Adipocyte (in vitro differentiated cells): ENCODE measurements around the gene FAM153A.
"Not testable (repeated sequence)": the region's sequence is repeated elsewhere in the genome, so short reads cannot be mapped to it uniquely, and the experiment has no call there.

Experiments
- DNase-seq: peaks from one replicate; pipeline ENCODE4 v3.0.0-alpha.2; 2015; ENCODE audit warnings: low read depth
- H3K27me3 ChIP-seq: replicated peaks from 2 replicates; pipeline ENCODE4 v1.7.0; 2013; ENCODE audit warnings: mild to moderate bottlenecking, low read length, moderate library complexity; ENCODE audit not compliant: control insufficient read depth, insufficient read depth
- H3K36me3 ChIP-seq: 2 replicates; pipeline ENCODE4 v1.7.0; 2013; ENCODE audit warnings: low read length, mild to moderate bottlenecking, moderate library complexity; ENCODE audit not compliant: control insufficient read depth, insufficient read depth, severe bottlenecking
- H3K4me1 ChIP-seq: 2 replicates; pipeline ENCODE4 v1.7.0; 2013; ENCODE audit warnings: mild to moderate bottlenecking, low read length, moderate library complexity; ENCODE audit not compliant: control insufficient read depth, insufficient read depth
- H3K4me3 ChIP-seq: 2 replicates; pipeline ENCODE4 v1.7.0; 2013; ENCODE audit warnings: mild to moderate bottlenecking, low read length, moderate library complexity
- H3K9ac ChIP-seq: 2 replicates; pipeline ENCODE4 v1.7.0; 2013; ENCODE audit warnings: mild to moderate bottlenecking, low read length, moderate library complexity
- H3K9me3 ChIP-seq: 2 replicates; pipeline ENCODE4 v1.7.0; 2013; ENCODE audit warnings: mild to moderate bottlenecking, low read length, moderate library complexity; ENCODE audit not compliant: control insufficient read depth

Gene FAM153A

DNA sequence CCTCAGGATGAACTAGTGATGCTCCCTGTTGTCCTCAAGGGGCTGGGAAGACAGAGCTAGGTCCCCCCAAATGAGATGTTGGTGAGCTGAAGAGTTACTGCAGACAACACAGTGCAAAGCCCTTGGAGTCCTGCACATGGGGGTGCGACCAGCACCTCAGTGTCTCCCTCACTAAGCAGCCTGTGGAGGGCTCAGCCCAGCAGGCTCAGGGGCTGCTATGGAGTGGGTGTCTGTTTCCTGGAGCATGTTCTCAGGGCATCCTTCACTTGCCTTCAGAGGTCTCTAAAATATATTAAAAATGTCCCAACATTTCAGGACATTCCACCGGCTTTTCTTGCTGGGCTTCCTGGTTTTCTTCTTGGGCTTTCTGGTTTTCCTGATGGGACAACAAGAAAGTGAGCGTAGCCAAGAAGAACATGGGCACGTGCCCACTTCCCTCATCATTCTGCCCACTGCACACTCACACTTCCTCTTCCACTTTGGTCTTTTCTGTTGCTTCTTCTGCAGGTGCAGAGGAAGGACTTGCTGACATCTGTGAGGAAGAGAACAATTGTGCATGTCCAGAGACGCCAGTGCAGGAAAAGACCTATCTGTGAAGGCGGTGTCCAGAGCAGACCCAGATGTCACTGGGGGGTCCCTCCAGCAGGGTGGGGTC lies 58.7 kb downstream of the FAM153A start:
- not testable (repeated sequence) for DNase-seq, H3K27me3 ChIP-seq

DNA sequence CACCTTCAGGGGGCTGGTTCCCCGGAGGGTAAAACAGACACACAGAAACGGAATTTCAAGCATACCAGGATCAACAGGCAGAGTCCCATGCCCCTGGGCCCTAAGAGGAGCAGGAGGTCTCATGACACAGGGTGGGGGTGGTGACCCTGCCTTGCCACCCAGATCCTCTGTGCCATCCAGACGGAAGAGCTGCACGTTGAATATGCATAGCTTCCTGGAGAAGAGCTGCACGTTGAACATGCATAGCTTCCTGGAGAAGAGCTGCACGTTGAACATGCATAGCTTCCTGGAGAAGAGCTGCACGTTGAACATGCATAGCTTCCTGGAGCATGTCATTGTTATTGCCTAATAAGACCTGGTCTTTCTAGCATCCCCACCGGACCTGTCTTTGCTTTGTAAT lies 59.9 kb downstream of the FAM153A start:
- H3K27me3 ChIP-seq, H3K9ac ChIP-seq, H3K9me3 ChIP-seq, H3K4me1 ChIP-seq, H3K36me3 ChIP-seq, H3K4me3 ChIP-seq, DNase-seq: not testable (repeated sequence)

More for the DNA sequence above, 58.7 kb downstream of the FAM153A start:
- H3K36me3 ChIP-seq, H3K4me3 ChIP-seq, H3K9me3 ChIP-seq, H3K4me1 ChIP-seq, H3K9ac ChIP-seq: not testable (repeated sequence)

DNA sequence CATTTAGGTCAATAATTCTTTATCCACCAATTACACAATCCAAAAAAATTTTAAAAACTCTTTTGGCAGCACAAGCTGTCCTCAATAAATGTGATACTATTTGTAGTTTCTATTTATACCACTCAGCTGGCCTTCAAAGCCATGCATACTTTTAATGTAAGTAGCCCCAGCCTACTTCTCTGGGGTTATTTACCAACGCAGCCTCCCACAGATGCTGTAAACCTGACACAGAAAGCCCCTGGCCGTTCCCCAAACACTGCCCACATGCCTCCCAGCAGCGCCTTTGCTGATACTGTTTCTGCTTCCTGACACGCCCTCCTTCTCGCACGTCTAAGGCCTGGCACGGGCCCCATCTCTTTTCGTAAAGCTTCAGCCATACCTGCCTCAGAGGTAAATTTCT lies 62.7 kb downstream of the FAM153A start:
- not testable (repeated sequence) for DNase-seq, H3K9ac ChIP-seq, H3K27me3 ChIP-seq, H3K36me3 ChIP-seq, H3K9me3 ChIP-seq, H3K4me3 ChIP-seq, H3K4me1 ChIP-seq

- not testable (repeated sequence) for H3K36me3 ChIP-seq, H3K9me3 ChIP-seq, DNase-seq, H3K9ac ChIP-seq, H3K27me3 ChIP-seq, H3K4me3 ChIP-seq, H3K4me1 ChIP-seq
These were observed 67.3 kb downstream of the FAM153A start for GRCh38 chr5:177715423-177715822.

DNA sequence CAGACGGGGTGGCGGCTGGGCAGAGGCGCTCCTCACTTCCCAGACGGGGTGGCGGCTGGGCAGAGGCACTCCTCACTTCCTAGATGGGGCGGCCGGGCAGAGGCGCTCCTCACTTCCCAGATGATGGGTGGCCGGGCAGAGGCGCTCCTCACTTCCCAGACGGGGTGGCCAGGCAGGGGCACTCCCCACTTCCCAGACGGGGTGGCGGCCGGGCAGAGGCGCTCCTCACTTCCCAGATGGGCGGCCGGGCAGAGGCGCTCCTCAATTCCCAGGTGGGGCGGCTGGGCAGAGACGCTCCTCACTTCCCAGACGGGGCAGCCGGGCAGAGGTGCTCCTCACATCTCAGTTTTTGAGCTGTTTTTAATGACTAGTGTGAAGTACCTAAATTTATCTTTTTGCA lies 86.6 kb downstream of the FAM153A start:
- not testable (repeated sequence) for H3K36me3 ChIP-seq, DNase-seq, H3K4me3 ChIP-seq

GRCh38 chr5:177695356-177695930 lies 87.3 kb downstream of the FAM153A start:
- H3K36me3 ChIP-seq, DNase-seq, H3K4me1 ChIP-seq, H3K4me3 ChIP-seq, H3K9me3 ChIP-seq, H3K27me3 ChIP-seq, H3K9ac ChIP-seq: not testable (repeated sequence)

More for the DNA sequence above, 86.6 kb downstream of the FAM153A start:
- not testable (repeated sequence) for H3K9me3 ChIP-seq, H3K4me1 ChIP-seq, H3K27me3 ChIP-seq, H3K9ac ChIP-seq

- H3K4me1 ChIP-seq, H3K4me3 ChIP-seq, H3K9me3 ChIP-seq, DNase-seq, H3K9ac ChIP-seq, H3K36me3 ChIP-seq, H3K27me3 ChIP-seq: not testable (repeated sequence)
These were observed 88.2 kb downstream of the FAM153A start for GRCh38 chr5:177694518-177694835.

GRCh38 chr5:177693671-177694517 lies 88.8 kb downstream of the FAM153A start:
- DNase-seq, H3K4me1 ChIP-seq, H3K36me3 ChIP-seq, H3K9me3 ChIP-seq, H3K9ac ChIP-seq, H3K27me3 ChIP-seq, H3K4me3 ChIP-seq: not testable (repeated sequence)

DNA sequence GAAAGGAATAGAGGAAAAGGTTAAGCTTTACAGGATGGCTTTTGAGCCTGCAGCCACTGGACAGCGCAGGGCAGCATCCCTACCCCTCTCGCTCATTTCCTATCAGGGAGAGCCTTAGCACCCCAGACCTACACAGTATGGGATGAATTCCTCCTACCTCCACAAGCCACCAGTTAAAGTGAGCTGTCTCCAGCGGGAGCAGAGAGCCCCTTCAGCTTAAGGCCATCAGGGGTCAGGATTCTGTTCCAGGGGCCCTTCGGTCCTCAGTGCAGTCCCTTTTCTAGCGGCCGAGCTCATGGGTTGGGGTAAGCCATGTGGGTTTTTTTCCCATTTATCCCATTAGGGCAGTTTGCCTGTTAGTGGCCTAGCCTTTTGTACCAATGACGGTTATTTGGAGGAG lies 89.7 kb downstream of the FAM153A start:
- H3K36me3 ChIP-seq, H3K27me3 ChIP-seq: not testable (repeated sequence)

DNA sequence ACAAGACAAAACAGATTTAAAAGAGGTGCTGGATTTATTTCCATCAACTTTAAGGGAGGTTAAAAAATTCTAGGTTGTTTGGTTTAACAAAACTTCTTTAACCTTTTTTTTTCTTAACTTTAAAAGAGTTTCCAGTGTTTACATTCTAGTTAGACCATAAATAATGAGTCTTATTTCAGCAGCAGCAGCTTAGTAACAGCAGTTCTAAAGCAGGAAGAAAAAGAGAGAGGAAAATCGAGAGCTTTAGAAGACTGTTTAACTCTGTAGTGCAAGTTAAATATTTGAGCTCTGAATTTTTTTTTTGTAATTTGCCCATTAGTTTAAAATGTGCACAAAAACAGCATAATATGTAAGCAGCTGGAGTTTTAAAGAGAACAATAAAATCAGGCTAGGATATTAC lies 90.2 kb downstream of the FAM153A start:
- peak; percentile 1 for DNase-seq
- not testable (repeated sequence) for H3K9me3 ChIP-seq, H3K36me3 ChIP-seq, H3K27me3 ChIP-seq, H3K4me3 ChIP-seq, H3K9ac ChIP-seq, H3K4me1 ChIP-seq

More for the DNA sequence above, 89.7 kb downstream of the FAM153A start:
- H3K9me3 ChIP-seq, H3K4me3 ChIP-seq, H3K9ac ChIP-seq, DNase-seq, H3K4me1 ChIP-seq: not testable (repeated sequence)

DNA sequence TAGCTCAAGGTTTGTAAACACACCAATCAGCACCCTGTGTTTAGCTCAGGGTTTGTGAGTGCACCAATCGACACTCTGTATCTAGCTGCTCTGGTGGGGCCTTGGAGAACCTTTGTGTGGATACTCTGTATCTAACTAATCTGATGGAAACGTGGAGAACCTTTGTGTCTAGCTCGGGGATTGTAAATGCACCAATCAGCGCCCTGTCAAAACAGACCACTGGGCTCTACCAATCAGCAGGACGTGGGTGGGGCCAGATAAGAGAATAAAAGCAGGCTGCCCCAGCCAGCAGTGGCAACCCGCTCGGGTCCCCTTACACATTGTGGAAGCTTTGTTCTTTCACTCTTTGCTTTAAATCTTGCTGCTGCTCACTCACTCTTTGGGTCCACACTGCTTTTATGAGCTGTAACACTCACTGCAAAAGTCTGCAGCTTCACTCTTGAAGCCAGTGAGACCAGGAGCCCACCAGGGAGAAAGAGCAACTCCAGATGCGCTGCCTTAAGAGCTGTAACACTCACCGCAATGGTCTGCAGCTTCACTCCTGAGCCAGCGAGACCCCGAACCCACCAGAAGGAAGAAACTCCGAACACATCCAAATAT lies 93.6 kb downstream of the FAM153A start:
- not testable (repeated sequence) for DNase-seq, H3K9me3 ChIP-seq, H3K9ac ChIP-seq, H3K27me3 ChIP-seq, H3K4me3 ChIP-seq, H3K36me3 ChIP-seq, H3K4me1 ChIP-seq
